OCI-LY7 (cell line): ENCODE results near the gene GAB3. TPM values are rescaled to one million over a fixed set of nuclear protein-coding genes. Genes with fewer than 3 reads are reported as not detected.
"Not testable (repeated sequence)": the region's sequence is repeated elsewhere in the genome, so short reads cannot be mapped to it uniquely, and the experiment has no call there.

Experiments
- BruUV-seq: library from RNA; stranded (reverse); fragments of 400-500 nt; replicated peaks from 2 replicates; lab custom pipeline; 2021; lab: Mats Ljungman, UMichigan
- CTCF ChIA-PET: fragments of 300-600 bp; sonication (Branson Sonifier 250); formaldehyde crosslinking; loops from one replicate; lab custom pipeline; 2022; ENCODE audit warnings: antibody characterized with exemption; ENCODE audit not compliant: unreplicated experiment; lab: Charles Lee
- POLR2A ChIA-PET: fragments of 300-600 bp; sonication (Branson Sonifier 250); formaldehyde crosslinking; loops from one replicate; lab custom pipeline; 2022; ENCODE audit warnings: antibody characterized with exemption; lab: Charles Lee
- DNase-seq: peaks from one replicate; pipeline ENCODE4 v3.0.0-alpha.2; 2015; ENCODE audit warnings: low spot score
- H2AFZ ChIP-seq: fragments of 200-600 bp; sonication (generic), shearing (Covaris generic); 2 replicates; pipeline ENCODE4 v1.6.1; 2014; ENCODE audit warnings: mild to moderate bottlenecking, antibody characterized with exemption, low read length, moderate library complexity
- H3K27ac ChIP-seq: fragments of 200-600 bp; sonication (generic); 2 replicates; pipeline ENCODE4 v1.5.1; 2014; ENCODE audit warnings: mixed run types, low read depth, mild to moderate bottlenecking, moderate library complexity, low read length, inconsistent platforms; ENCODE audit not compliant: poor library complexity, severe bottlenecking
- H3K36me3 ChIP-seq: fragments of 200-600 bp; sonication (generic); 2 replicates; pipeline ENCODE4 v1.6.1; 2014; ENCODE audit warnings: mild to moderate bottlenecking, antibody characterized with exemption, low read length, moderate library complexity, mixed read lengths; ENCODE audit not compliant: insufficient read depth
- H3K4me1 ChIP-seq: fragments of 200-600 bp; sonication (generic); 2 replicates; pipeline ENCODE4 v1.5.1; 2014; ENCODE audit warnings: mild to moderate bottlenecking, low read length; ENCODE audit not compliant: insufficient read depth, poor library complexity, severe bottlenecking
- H3K4me2 ChIP-seq: fragments of 200-600 bp; sonication (generic); 2 replicates; pipeline ENCODE4 v1.6.1; 2014; ENCODE audit warnings: mild to moderate bottlenecking, low read length
- H3K4me3 ChIP-seq: fragments of 200-600 bp; sonication (generic); 2 replicates; pipeline ENCODE4 v1.5.1; 2014; ENCODE audit warnings: mild to moderate bottlenecking, low read depth, low read length; ENCODE audit not compliant: poor library complexity, severe bottlenecking
- H3K79me2 ChIP-seq: fragments of 200-600 bp; sonication (generic); 2 replicates; pipeline ENCODE4 v1.6.1; 2016; ENCODE audit warnings: low read depth, mild to moderate bottlenecking, low read length, moderate library complexity, mixed read lengths; ENCODE audit not compliant: insufficient read depth
- H3K9me2 ChIP-seq: fragments of 200-600 bp; sonication (generic); 2 replicates; pipeline ENCODE4 v1.6.1; 2016; ENCODE audit warnings: mild to moderate bottlenecking, low read length, mixed read lengths; ENCODE audit not compliant: insufficient read depth
- H3K9me3 ChIP-seq: fragments of 200-600 bp; sonication (generic); 2 replicates; pipeline ENCODE4 v1.6.1; 2014; ENCODE audit warnings: mild to moderate bottlenecking, mixed run types, low read length, mixed read lengths
- H4K20me1 ChIP-seq: fragments of 200-600 bp; sonication (generic); 2 replicates; pipeline ENCODE4 v1.6.1; 2014; ENCODE audit warnings: mild to moderate bottlenecking, antibody characterized with exemption, low read length, moderate library complexity, mixed read lengths; ENCODE audit not compliant: insufficient read depth
- CTCF ChIP-seq: fragments of 200-600 bp; sonication (generic); conservative IDR thresholded peaks from 2 replicates; pipeline ENCODE4 v1.5.1; 2014; ENCODE audit warnings: mild to moderate bottlenecking, antibody characterized with exemption, low read length, moderate library complexity, mixed read lengths
- EZH2phosphoT487 ChIP-seq: fragments of 200-600 bp; sonication (generic); IDR thresholded peaks from 2 replicates; pipeline ENCODE4 v1.6.1; 2018; ENCODE audit warnings: low read depth, borderline replicate concordance, mild to moderate bottlenecking, mixed run types, antibody characterized with exemption, low read length, moderate library complexity, mixed read lengths
- intact Hi-C: fragments of 100-400 bp; cut with micrococcal nuclease; formaldehyde crosslinking; loops from one replicate; pipeline ENCODE4 v1.10.0; 2022; ENCODE audit not compliant: unreplicated experiment
- total RNA-seq, 2 experiments: library from RNA; depleted of rRNA in 1 of 2; stranded (reverse); fragments of >200 nt in 1 of 2; shearing (Covaris generic) in 1 of 2; gene quantifications; 2 replicates each; pipeline ENCODE4 v1.2.3, GENCODE V29; 2014 to 2022

The GAB3 gene
- total RNA-seq, 2 experiments from 2014 or later, result 0.09 to 0.38 TPM

- H3K4me2 ChIP-seq, DNase-seq, CTCF ChIA-PET, H3K4me1 ChIP-seq, H3K4me3 ChIP-seq, H3K9me3 ChIP-seq, H3K36me3 ChIP-seq, H2AFZ ChIP-seq, BruUV-seq, H3K79me2 ChIP-seq, H3K9me2 ChIP-seq, H3K27ac ChIP-seq, H4K20me1 ChIP-seq, intact Hi-C loops: not testable (repeated sequence)
- POLR2A ChIA-PET, result interaction anchor here (0.6 kb wide), 2 partner anchors 24 to 67 kb away, joined by 3 read pairs; no protein-coding TSS in a partner anchor
These were observed 78.8 kb downstream of the GAB3 start for GRCh38 chrX:154672084-154672483.

GRCh38 chrX:154670848-154671247, 80.0 kb downstream of the GAB3 start:
- POLR2A ChIA-PET, DNase-seq, CTCF ChIA-PET, H3K27ac ChIP-seq, H3K9me2 ChIP-seq, H3K4me1 ChIP-seq, H3K4me2 ChIP-seq, H3K4me3 ChIP-seq, H3K9me3 ChIP-seq, H4K20me1 ChIP-seq, H3K79me2 ChIP-seq, H3K36me3 ChIP-seq, intact Hi-C loops, BruUV-seq, H2AFZ ChIP-seq: not testable (repeated sequence)

- Histone ChIP-seq H2AFZ (no peak overlapping the region), H3K4me3 (no peak overlapping the region), H3K4me2 (0 out of 2 replicates have a peak overlapping the region, but pooled peaks have one; percentile 26), H3K27ac (peak overlapping the region; percentile 10), H3K4me1 (peaks cover 11% of the 10 kb centered on the region), H3K79me2 (no peaks in the 10 kb centered on the region), H3K36me3 (no peaks in the 10 kb centered on the region; the same call in 1 of the 2 replicates), H3K9me3 (no peaks in the 10 kb centered on the region), H3K9me2 (no peaks in the 10 kb centered on the region), H4K20me1 (no peaks in the 10 kb centered on the region)
- DNase-seq, result peak; percentile 35
- CTCF ChIA-PET, result no interaction called here
- no TSS peak for BruUV-seq
- POLR2A ChIA-PET, result interaction anchor here (0.6 kb wide), 1 partner anchor 21 kb away, joined by 3 read pairs; no protein-coding TSS in a partner anchor
- intact Hi-C loops, result no loop called here
- no peak for TF ChIP-seq CTCF
- no peak for TF ChIP-seq EZH2phosphoT487
These were observed 89.0 kb downstream of the GAB3 start for GRCh38 chrX:154661899-154662298.

GRCh38 chrX:154661170-154661569, 89.7 kb downstream of the GAB3 start:
- Histone ChIP-seq H4K20me1 (no peaks in the 10 kb centered on the region), H3K27ac (no peak overlapping the region), H3K36me3 (no peaks in the 10 kb centered on the region; the same call in 1 of the 2 replicates), H3K9me2 (no peaks in the 10 kb centered on the region), H3K4me3 (no peak overlapping the region), H3K4me1 (peaks cover 11% of the 10 kb centered on the region), H2AFZ (no peak overlapping the region), H3K79me2 (no peaks in the 10 kb centered on the region), H3K9me3 (no peaks in the 10 kb centered on the region), H3K4me2 (no peak overlapping the region)
- BruUV-seq, result no TSS peak
- ChIA-PET CTCF (no interaction called here), POLR2A (no interaction called here)
- intact Hi-C loops, result no loop called here
- no peak for DNase-seq
- TF ChIP-seq CTCF, result no peak
- no peak for TF ChIP-seq EZH2phosphoT487
